GM12865 (cell line): ENCODE measurements around the gene CCL16.
"Not testable (repeated sequence)": the region's sequence is repeated elsewhere in the genome, so short reads cannot be mapped to it uniquely, and the experiment has no call there.

Source experiments
- DNase-seq: peaks from one replicate; pipeline ENCODE4 v3.0.0; 2010; ENCODE audit warnings: low read depth
- H3K4me3 ChIP-seq: 2 replicates; pipeline ENCODE4 v1.5.1; 2011; ENCODE audit warnings: mild to moderate bottlenecking, low read depth, low read length, control low read depth
- CTCF ChIP-seq: IDR thresholded peaks from 2 replicates; pipeline ENCODE4 v1.5.1; 2011; ENCODE audit warnings: low read length, control low read depth, low read depth, inconsistent platforms; ENCODE audit not compliant: insufficient read depth; ENCODE audit errors: missing control alignments

CCL16 gene

GRCh38 chr17:35981246-35981645 is at the start of gene CCL16:
CCL16 (minus strand) TSS chr17:35981497; CDS start chr17:35981420, 77 bp downstream.
- TF ChIP-seq CTCF = no peak
- no peak within 1 kb of the TSS for H3K4me3 ChIP-seq
- no peak for DNase-seq

- no peak for TF ChIP-seq CTCF
- no peak overlapping the region for H3K4me3 ChIP-seq
- no peak for DNase-seq
Measured at GRCh38 chr17:36030956-36031355, 49.7 kb upstream of the CCL16 start.

- TF ChIP-seq CTCF = no peak
- H3K4me3 ChIP-seq = no peak overlapping the region
- DNase-seq = no peak
Measured at GRCh38 chr17:36027761-36028160, 46.5 kb upstream of the CCL16 start.

GRCh38 chr17:36024106-36024869 is 43.0 kb upstream of the CCL16 start:
- no peak for DNase-seq
- TF ChIP-seq CTCF = no peak
- H3K4me3 ChIP-seq = no peak overlapping the region

- no peak for TF ChIP-seq CTCF
- DNase-seq = no peak
- no peak overlapping the region for H3K4me3 ChIP-seq
Measured at GRCh38 chr17:36019423-36019822, 38.1 kb upstream of the CCL16 start.

GRCh38 chr17:36017799-36018198 is 36.5 kb upstream of the CCL16 start, which contains the start of gene CCL23:
CCL23 (minus strand) TSS chr17:36017972; CDS start chr17:36017897, 75 bp downstream.
- no peak for DNase-seq
- TF ChIP-seq CTCF = no peak
- no peak within 1 kb of the TSS for H3K4me3 ChIP-seq

- DNase-seq = no peak
- no peak overlapping the region for H3K4me3 ChIP-seq
- TF ChIP-seq CTCF = no peak
Measured at GRCh38 chr17:36016555-36016954, 35.3 kb upstream of the CCL16 start.

GRCh38 chr17:36015895-36016294 is 34.6 kb upstream of the CCL16 start:
- H3K4me3 ChIP-seq, DNase-seq: not testable (repeated sequence)
